Measurements from ENCODE around the gene FTO.

Gene FTO

GRCh38 chr16:53782148-53782547 lies 78.2 kb downstream of the FTO start:
- DNase-seq (ENCODE audit: low spot score): no peak

GRCh38 chr16:53784291-53784690 lies 80.3 kb downstream of the FTO start:
- DNase-seq (ENCODE audit: low spot score): no peak

- DNase-seq (ENCODE audit: low spot score): no peak
These were observed 81.1 kb downstream of the FTO start for GRCh38 chr16:53785044-53785443.

GRCh38 chr16:53785916-53786315 lies 82.0 kb downstream of the FTO start:
- DNase-seq (ENCODE audit: low spot score): no peak

- no peak for DNase-seq (ENCODE audit: low spot score)
These were observed 83.5 kb downstream of the FTO start for GRCh38 chr16:53787423-53787822.

- no peak for DNase-seq (ENCODE audit: low spot score)
These were observed 85.2 kb downstream of the FTO start for GRCh38 chr16:53789137-53789536.

- no peak for DNase-seq (ENCODE audit: low spot score)
These were observed 88.4 kb downstream of the FTO start for GRCh38 chr16:53792161-53792951.

GRCh38 chr16:53803451-53803850 lies 99.5 kb downstream of the FTO start:
- no peak for DNase-seq (ENCODE audit: low spot score)

GRCh38 chr16:53803998-53804397 lies 100.0 kb downstream of the FTO start:
- no peak for DNase-seq (ENCODE audit: low spot score)

- DNase-seq (ENCODE audit: low spot score): no peak
These were observed 100.5 kb downstream of the FTO start for GRCh38 chr16:53804467-53804866.

GRCh38 chr16:53805113-53805512 lies 101.2 kb downstream of the FTO start:
- no peak for DNase-seq (ENCODE audit: low spot score)

GRCh38 chr16:53805752-53806151 lies 101.8 kb downstream of the FTO start:
- DNase-seq (ENCODE audit: low spot score): no peak

- DNase-seq (ENCODE audit: low spot score): no peak
These were observed 105.4 kb downstream of the FTO start for GRCh38 chr16:53809088-53809932.

- no peak for DNase-seq (ENCODE audit: low spot score)
These were observed 109.0 kb downstream of the FTO start for GRCh38 chr16:53812914-53813313.

- no peak for DNase-seq (ENCODE audit: low spot score)
These were observed 110.8 kb downstream of the FTO start for GRCh38 chr16:53814801-53815200.

GRCh38 chr16:53816211-53816836 lies 112.4 kb downstream of the FTO start:
- DNase-seq (ENCODE audit: low spot score): no peak

GRCh38 chr16:53817117-53817755 lies 113.3 kb downstream of the FTO start:
- no peak for DNase-seq (ENCODE audit: low spot score)

- no peak for DNase-seq (ENCODE audit: low spot score)
These were observed 114.0 kb downstream of the FTO start for GRCh38 chr16:53817812-53818550.

- DNase-seq (ENCODE audit: low spot score): no peak
These were observed 117.5 kb downstream of the FTO start for GRCh38 chr16:53821487-53821886.

GRCh38 chr16:53821957-53822625 lies 118.1 kb downstream of the FTO start:
- DNase-seq (ENCODE audit: low spot score): no peak

GRCh38 chr16:53822936-53823529 lies 119.1 kb downstream of the FTO start:
- DNase-seq (ENCODE audit: low spot score): no peak

Data from NAMALWA (cell line).